IPS-15b (cell line): Measurements from ENCODE around the gene POU2AF1.

Experiments
- H3K27me3 ChIP-seq: one replicate; pipeline ENCODE4 v1.6.1; 2013; ENCODE audit warnings: low read length; ENCODE audit not compliant: control insufficient read depth, insufficient read depth
- H3K36me3 ChIP-seq: one replicate; pipeline ENCODE4 v1.6.1; 2013; ENCODE audit warnings: low read length; ENCODE audit not compliant: control insufficient read depth, insufficient read depth
- H3K4me1 ChIP-seq: one replicate; pipeline ENCODE4 v1.6.1; 2013; ENCODE audit warnings: mild to moderate bottlenecking, low read length; ENCODE audit not compliant: control insufficient read depth, insufficient read depth
- H3K4me3 ChIP-seq: one replicate; pipeline ENCODE4 v1.5.1; 2013; ENCODE audit warnings: low read depth, low read length
- H3K9ac ChIP-seq: one replicate; pipeline ENCODE4 v1.6.1; 2013; ENCODE audit warnings: low read depth, mild to moderate bottlenecking, low read length
- H3K9me3 ChIP-seq: one replicate; pipeline ENCODE4 v1.6.1; 2013; ENCODE audit warnings: mild to moderate bottlenecking, low read length; ENCODE audit not compliant: control insufficient read depth, insufficient read depth

The POU2AF1 gene

DNA sequence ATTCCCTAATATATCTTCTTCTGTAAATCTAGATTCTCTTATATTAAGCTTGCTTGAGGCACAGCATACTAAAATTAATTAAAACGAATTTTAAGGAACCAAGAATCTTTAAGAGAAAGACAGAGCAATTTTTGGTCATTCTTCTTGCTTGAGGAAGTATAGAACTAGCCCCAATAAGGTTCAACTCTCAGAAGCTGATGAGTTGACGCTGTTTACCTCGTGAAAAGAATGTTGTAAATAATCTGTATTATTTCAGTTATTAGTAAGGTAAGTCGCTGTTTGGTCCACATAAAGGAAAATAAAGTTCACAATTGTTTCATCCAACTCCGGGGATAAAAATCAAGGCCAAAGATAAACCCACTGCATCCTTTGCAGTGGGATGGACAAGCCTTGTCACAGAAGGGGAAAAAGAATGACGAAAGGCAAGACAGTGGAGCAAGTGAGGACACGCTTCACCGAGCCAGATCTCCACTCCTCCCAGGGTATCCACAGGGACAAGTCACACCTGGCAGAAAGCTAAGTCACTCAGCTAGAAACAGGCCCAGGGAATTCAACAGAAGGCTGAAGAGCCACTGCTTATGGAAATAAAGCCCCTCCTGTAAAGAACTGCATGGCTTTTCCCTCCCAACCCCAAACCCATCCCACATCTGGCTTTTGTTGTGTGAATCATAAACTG, 752 bp downstream of the POU2AF1 start:
- Histone ChIP-seq H3K4me3 (no peak overlapping the region), H3K4me1 (no peaks in the 10 kb centered on the region), H3K9ac (no peak overlapping the region), H3K9me3 (no peaks in the 10 kb centered on the region), H3K27me3 (no peaks in the 10 kb centered on the region), H3K36me3 (no peaks in the 10 kb centered on the region)

DNA sequence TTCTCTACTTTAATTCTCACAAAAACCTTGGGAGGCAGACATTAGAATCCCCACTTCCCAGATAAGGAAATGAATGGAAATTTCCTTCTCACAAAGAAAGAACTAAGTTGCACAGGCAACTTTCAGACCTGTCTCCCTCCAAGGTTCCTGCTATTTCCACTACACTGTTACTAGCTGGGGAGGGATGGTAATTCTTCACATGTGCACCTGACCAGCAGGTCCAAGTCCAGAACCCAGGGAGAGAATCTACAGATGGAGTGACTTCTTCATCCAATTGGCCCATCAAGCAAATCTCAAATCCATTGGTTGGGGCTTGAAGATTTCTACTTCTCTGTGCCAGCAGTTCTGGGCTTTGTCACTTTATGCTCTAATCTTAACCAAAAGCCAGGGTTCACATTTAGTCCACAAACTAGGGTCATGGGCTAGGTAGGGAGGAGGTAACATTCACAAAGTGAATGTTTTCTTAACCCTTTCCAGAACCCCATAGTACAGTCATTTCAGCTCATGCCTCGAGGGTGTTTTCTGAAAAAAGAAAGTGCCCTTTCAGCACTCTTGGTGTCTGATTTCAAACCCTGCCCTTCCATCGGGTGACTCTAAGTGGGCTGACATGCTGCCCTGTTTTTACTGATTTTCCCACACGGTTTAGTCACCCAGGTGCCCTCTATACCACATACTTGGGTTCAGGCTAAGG, 2.7 kb downstream of the POU2AF1 start:
- H3K4me3 ChIP-seq, result no peak overlapping the region
- H3K27me3 ChIP-seq, result no peaks in the 10 kb centered on the region
- no peaks in the 10 kb centered on the region for H3K4me1 ChIP-seq
- H3K36me3 ChIP-seq, result no peaks in the 10 kb centered on the region
- H3K9ac ChIP-seq, result no peak overlapping the region
- no peaks in the 10 kb centered on the region for H3K9me3 ChIP-seq

DNA sequence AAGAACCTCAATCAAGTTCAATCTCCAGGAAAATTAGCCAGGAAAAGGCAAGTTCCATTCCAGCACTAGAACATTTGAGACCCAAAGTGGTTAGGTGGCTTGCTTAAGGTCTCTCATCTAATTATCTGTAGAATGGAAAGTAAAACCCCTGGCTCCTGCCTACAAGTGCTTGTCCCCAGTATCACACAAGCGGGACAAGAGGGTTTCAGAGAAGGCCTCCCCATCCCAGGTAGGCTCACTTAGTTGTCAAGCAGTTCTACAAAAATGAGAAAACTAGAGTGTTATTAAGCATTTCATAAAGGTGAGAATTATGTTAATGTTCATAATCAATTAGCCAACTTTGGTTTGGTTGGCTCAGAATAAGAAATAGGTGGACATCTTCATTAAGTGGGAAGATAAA, 5.5 kb downstream of the POU2AF1 start:
- no peak overlapping the region for H3K4me3 ChIP-seq
- no peaks in the 10 kb centered on the region for H3K36me3 ChIP-seq
- H3K9me3 ChIP-seq, result no peaks in the 10 kb centered on the region
- no peak overlapping the region for H3K9ac ChIP-seq
- H3K4me1 ChIP-seq, result no peaks in the 10 kb centered on the region
- H3K27me3 ChIP-seq, result no peaks in the 10 kb centered on the region

DNA sequence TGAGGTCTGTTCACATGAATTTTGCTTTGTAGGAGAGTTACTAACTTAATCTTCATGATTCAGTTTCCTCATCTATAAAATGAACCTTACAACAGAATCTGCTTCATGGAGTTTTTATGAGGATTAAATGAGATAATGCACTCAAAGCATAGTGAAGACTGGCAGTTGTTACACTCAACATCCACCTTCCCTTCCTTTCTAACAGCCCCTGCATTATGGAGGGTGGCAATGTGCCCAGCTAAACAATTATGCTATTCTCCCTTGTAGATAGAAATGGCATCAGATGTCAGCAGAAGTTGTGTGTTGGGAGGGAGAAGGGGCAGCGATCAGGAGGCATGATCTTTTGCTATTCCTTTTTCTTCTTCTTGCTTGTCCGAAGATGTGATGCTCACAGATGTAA, 6.5 kb downstream of the POU2AF1 start:
- no peaks in the 10 kb centered on the region for H3K36me3 ChIP-seq
- H3K9ac ChIP-seq, result no peak overlapping the region
- H3K4me1 ChIP-seq, result no peaks in the 10 kb centered on the region
- no peaks in the 10 kb centered on the region for H3K27me3 ChIP-seq
- no peaks in the 10 kb centered on the region for H3K9me3 ChIP-seq
- no peak overlapping the region for H3K4me3 ChIP-seq

DNA sequence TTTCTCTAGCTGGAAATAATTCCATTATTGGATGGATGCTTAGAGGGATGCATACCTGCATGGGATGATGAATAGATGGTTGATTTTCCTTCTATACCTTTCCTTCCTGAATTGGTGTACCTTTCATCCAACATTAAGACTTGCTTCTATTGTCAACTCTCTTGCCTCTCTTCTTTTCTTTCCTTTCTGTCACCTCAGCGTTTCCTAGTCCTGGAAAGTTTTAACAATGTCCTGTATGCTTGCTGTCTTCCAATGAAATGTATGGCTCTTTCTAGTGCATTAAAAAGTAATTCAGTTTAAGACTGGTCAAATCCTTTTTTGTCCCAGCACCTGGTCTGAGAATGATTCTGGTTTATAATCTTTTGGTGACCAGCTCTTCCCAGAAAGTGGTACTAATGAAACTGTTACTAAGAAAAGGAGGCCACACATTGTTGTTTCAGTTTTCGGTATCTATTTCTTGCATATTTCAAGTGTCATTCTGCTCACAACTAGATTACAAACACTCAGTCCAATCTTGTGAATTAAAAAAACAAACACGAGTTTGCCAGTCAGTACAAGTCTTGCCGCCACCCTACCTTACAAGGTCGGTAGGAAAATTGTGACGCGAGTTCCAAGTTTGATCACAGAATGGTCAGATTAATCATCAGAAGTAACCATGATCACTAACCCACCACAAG, 8.0 kb downstream of the POU2AF1 start:
- Histone ChIP-seq H3K9ac (no peak overlapping the region), H3K4me3 (no peak overlapping the region), H3K27me3 (no peaks in the 10 kb centered on the region), H3K9me3 (no peaks in the 10 kb centered on the region), H3K4me1 (no peaks in the 10 kb centered on the region), H3K36me3 (no peaks in the 10 kb centered on the region)

DNA sequence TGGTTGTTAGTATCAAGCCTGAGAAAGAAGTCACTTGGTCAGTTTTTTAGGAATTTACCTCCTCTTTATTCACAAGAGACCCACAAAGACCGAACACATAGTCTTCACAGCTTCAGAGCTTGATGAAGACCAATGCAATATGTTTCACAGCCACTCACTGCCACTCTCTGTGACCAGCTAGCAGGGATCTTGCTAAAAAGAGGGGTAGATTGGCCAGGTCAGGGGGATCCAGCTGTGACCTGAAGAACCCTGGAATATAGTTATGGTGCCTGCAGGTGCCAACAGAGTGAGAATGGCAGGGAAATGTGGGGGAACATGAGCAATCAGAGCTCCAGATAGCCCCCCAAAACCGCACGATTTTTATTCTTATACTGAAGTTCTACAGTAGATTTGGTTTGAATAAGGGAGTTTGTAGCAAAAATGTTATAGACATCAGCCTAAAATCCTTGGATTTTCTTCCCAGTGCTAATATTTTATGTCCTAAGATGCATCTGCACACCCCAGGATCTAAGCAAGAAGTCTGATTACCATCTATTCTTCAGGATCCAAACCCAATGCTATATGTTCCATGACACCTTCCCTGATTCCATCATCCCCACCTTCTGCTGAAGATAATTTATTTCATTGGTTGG, 8.7 kb downstream of the POU2AF1 start:
- Histone ChIP-seq H3K36me3 (no peaks in the 10 kb centered on the region), H3K4me3 (no peak overlapping the region), H3K27me3 (no peaks in the 10 kb centered on the region), H3K9ac (no peak overlapping the region), H3K4me1 (no peaks in the 10 kb centered on the region), H3K9me3 (no peaks in the 10 kb centered on the region)

DNA sequence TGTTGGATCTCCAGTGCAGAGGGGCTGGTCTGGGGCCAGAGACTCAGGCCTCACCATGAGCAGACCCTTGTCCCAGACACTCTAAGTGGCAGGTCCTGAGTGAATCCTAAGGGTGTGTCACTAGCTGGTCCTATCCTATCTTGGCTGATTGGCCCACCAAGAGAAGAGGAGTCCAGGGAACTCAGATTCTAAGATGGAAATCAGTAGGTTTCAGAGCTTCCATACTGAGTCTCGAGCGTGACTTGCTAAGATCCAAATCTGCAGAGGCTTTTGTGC, 10.9 kb downstream of the POU2AF1 start:
- H3K36me3 ChIP-seq, result no peaks in the 10 kb centered on the region

DNA sequence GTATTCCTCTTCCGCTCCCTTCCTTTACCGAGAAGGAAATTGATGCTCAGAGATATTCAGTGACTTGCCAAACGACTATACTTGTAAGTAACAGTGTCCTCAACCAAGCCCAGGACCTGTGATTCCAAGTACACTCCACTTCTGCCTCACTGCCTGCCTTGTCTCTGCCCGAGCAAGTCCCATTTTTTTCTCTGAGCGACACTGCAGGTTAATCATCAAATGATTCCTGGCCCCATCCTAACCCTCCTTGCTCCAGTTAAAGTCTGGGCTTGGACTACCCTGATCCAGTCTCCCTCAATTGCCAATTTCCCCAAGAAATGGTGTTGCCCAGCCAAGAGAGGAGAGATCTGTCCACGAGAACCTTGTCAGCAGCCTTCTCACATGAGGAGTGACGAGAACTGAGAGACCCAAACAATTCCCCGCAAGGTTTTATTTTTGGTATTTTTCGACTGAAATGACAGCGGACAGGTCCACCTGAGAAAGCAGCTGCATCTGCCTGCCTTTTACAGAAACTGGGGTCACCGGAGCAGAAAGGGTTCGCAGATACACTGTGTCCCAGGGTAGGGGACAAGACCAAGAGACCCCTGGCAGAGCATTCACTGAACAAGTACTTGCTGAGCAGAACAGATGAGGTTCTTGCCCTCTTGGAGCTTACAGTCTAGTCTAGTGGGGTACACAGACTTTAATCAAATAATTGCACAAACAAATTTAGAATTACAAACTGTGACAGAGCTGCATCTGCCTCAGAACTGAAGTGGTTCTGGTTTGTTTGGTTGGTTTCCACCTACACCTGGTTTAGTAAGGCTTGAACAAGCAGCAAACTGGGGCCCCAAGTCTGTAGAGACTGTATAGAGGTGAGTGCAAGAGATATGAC, 11.4 kb downstream of the POU2AF1 start:
- H3K4me1 ChIP-seq, result no peaks in the 10 kb centered on the region
- H3K9me3 ChIP-seq, result no peaks in the 10 kb centered on the region
- H3K27me3 ChIP-seq, result no peaks in the 10 kb centered on the region
- H3K9ac ChIP-seq, result no peak overlapping the region
- no peak overlapping the region for H3K4me3 ChIP-seq
- no peaks in the 10 kb centered on the region for H3K36me3 ChIP-seq

More for the DNA sequence above, 10.9 kb downstream of the POU2AF1 start:
- no peaks in the 10 kb centered on the region for H3K27me3 ChIP-seq
- H3K4me1 ChIP-seq, result no peaks in the 10 kb centered on the region
- no peaks in the 10 kb centered on the region for H3K9me3 ChIP-seq
- no peak overlapping the region for H3K9ac ChIP-seq
- no peak overlapping the region for H3K4me3 ChIP-seq

DNA sequence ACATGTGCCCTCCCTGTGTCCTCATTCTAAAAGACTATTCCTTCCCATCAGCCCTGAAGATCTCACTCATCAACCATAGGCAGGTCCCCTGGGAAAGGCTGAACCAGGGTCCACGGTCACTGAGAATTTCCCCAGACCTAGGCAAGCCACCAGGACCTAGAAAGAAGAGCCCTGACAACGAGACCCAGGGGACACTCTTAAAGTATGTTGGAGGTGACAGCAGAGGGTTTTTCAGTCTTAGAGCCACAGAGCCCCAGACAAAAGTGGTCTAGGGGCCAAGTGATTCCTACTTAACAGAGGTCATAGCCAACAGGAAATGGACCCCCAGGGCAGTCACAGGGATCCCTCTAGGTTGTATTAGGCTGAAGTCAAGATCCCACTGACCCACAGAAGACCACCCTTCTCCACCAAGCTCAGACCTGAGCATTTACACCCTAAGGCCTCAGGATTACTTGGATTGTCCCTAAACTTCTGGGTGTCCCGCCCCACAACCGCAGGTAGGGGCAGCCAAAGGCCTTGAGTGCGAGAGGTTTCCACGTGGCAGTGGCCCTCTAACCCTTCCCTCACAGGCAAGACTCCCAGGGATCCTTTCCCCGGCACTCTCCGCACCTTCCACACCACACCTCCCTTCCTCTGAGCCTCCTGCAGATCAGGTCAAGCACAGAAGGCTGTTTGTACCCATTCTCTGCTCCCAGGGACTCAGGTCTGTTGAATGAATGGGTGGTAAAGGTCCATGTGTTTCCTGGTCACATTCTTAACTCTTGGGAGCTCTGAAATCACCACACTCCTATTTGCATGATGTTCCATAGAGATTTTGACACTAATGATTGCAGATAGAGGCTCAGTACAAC, 12.3 kb downstream of the POU2AF1 start:
- Histone ChIP-seq H3K9ac (no peak overlapping the region), H3K36me3 (no peaks in the 10 kb centered on the region), H3K9me3 (no peaks in the 10 kb centered on the region), H3K4me3 (no peak overlapping the region), H3K27me3 (no peaks in the 10 kb centered on the region), H3K4me1 (no peaks in the 10 kb centered on the region)

DNA sequence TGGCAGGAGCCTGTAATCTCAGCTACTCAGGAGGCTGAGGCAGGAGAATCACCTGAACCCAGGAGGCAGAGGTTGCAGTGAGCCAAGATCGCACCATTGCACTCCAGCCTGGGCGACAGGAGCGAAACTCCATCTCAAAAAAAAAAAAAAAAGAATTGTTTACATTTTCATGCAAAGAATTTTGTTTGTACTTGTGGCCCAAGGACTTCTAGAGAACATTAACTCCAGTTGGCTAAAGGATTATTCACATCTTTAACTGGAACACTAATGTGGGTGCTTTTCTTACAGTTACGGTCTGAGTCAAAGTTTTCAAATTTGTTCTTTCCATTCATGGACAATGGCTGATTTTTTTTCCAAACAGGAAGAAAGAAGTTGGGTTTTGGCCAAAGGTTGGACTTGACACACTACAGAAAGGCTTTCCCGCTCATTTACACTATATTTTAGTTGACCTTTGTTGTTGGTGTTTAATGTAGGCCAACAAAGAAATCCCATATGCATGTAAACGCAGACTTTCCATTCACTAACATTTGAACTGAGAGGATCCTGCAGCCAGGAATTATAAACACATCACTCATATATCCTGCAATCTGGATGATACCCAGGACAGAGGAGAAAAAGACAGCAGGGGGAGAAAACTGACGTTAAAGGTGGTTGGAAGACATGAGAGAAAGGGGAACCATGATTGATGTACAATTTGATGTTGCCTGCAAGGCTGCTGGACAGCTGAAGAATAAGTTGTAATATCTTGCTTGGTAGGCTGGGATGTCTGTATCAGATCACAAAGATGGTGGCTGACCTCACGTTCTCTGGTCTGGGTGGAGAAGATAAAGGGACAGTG, 13.1 kb downstream of the POU2AF1 start:
- Histone ChIP-seq H3K36me3 (no peaks in the 10 kb centered on the region), H3K4me3 (no peak overlapping the region), H3K9ac (no peak overlapping the region), H3K9me3 (no peaks in the 10 kb centered on the region), H3K4me1 (no peaks in the 10 kb centered on the region), H3K27me3 (no peaks in the 10 kb centered on the region)
